GM13977 (cell line): Measurements from ENCODE around the gene TSPAN1.

ENCODE experiments used
- DNase-seq: peaks from one replicate; pipeline ENCODE4 v3.0.0; 2012; ENCODE audit warnings: low spot score
- CTCF ChIP-seq: IDR thresholded peaks from 2 replicates; pipeline ENCODE4 v1.5.1; 2012; ENCODE audit warnings: mild to moderate bottlenecking, control low read depth; ENCODE audit not compliant: insufficient read depth; ENCODE audit errors: extremely low read depth, missing control alignments
- in situ Hi-C: fragments of 300-500 bp; cut with MboI; formaldehyde crosslinking; loops from one replicate; pipeline ENCODE4 v1.12.0; 2022; ENCODE audit warnings: low sequenced_read_pairs, low pct_unique_long_range_greater_than_20kb, mixed read lengths, inconsistent platforms; ENCODE audit not compliant: unreplicated experiment

The TSPAN1 gene

GRCh38 chr1:46174448-46175231 is at the start of gene TSPAN1:
Gene TSPAN1, plus strand, starts transcription at chr1:46175087. Its CDS starts 6,021 bp downstream, at chr1:46181108.
- no peak for TF ChIP-seq CTCF
- in situ Hi-C loops, result loop anchor here (5.0 kb wide), 1 partner anchor 137 kb away; no protein-coding TSS in a partner anchor
- DNase-seq, result no peak

GRCh38 chr1:46128344-46128743 is 46.5 kb upstream of the TSPAN1 start:
- in situ Hi-C loops, result no loop called here
- no peak for TF ChIP-seq CTCF
- DNase-seq, result no peak

- no peak for TF ChIP-seq CTCF
- no peak for DNase-seq
- in situ Hi-C loops, result no loop called here
These were observed 44.8 kb upstream of the TSPAN1 start for GRCh38 chr1:46130121-46130520.

GRCh38 chr1:46130606-46131005 is 44.3 kb upstream of the TSPAN1 start:
- no peak for TF ChIP-seq CTCF
- in situ Hi-C loops, result no loop called here
- DNase-seq, result no peak

- in situ Hi-C loops, result no loop called here
- no peak for TF ChIP-seq CTCF
- DNase-seq, result no peak
These were observed 43.8 kb upstream of the TSPAN1 start for GRCh38 chr1:46131093-46131492.

GRCh38 chr1:46131712-46132528 is 43.0 kb upstream of the TSPAN1 start:
- DNase-seq, result no peak
- in situ Hi-C loops, result no loop called here
- TF ChIP-seq CTCF, result no peak
